Neural cell (in vitro differentiated cells): Measurements from ENCODE around the gene PFKFB1. TPM values are rescaled to one million over a fixed set of nuclear protein-coding genes. Genes with fewer than 3 reads are reported as not detected.

Source experiments
- H2AFZ ChIP-seq: fragments of 200-600, 300-800 bp; sonication (generic), shearing (Covaris generic); 2 replicates; pipeline ENCODE4 v1.6.0; 2014; ENCODE audit warnings: low read depth, mild to moderate bottlenecking, antibody characterized with exemption, low read length, moderate library complexity
- H3F3A ChIP-seq: fragments of 200-600 bp; shearing (Covaris generic); 2 replicates; pipeline ENCODE4 v1.6.1; 2016; ENCODE audit warnings: mild to moderate bottlenecking, moderate library complexity, mixed read lengths, antibody characterized with exemption, low read length; ENCODE audit not compliant: insufficient read depth, poor library complexity, severe bottlenecking
- H3K27ac ChIP-seq: fragments of 200-600, 300-800 bp; sonication (generic), shearing (Covaris generic); 2 replicates; pipeline ENCODE4 v1.5.1; 2014; ENCODE audit warnings: mild to moderate bottlenecking, low read length, moderate library complexity
- H3K27me3 ChIP-seq: fragments of 300-800, 200-600 bp; sonication (generic), shearing (Covaris generic); 2 replicates; pipeline ENCODE4 v1.6.0; 2014; ENCODE audit warnings: mild to moderate bottlenecking, low read depth, low read length, moderate library complexity; ENCODE audit not compliant: insufficient read depth
- H3K36me3 ChIP-seq: fragments of 300-800, 200-600 bp; sonication (generic), shearing (Covaris generic); 2 replicates; pipeline ENCODE4 v1.5.1; 2014; ENCODE audit warnings: mild to moderate bottlenecking, antibody characterized with exemption, low read length, moderate library complexity; ENCODE audit not compliant: insufficient read depth
- H3K4me2 ChIP-seq: fragments of 300-800, 200-600 bp; sonication (generic), shearing (Covaris generic); 2 replicates; pipeline ENCODE4 v1.6.0; 2014; ENCODE audit warnings: mild to moderate bottlenecking, low read length
- H3K4me3 ChIP-seq: fragments of 300-800, 200-600 bp; sonication (generic), shearing (Covaris generic); 2 replicates; pipeline ENCODE4 v1.5.1; 2014; ENCODE audit warnings: mild to moderate bottlenecking, low read length, moderate library complexity
- H3K79me2 ChIP-seq: fragments of 200-600 bp; shearing (Covaris generic); replicated peaks from 2 replicates; pipeline ENCODE4 v1.6.0; 2014; ENCODE audit warnings: mild to moderate bottlenecking, low read length, moderate library complexity; ENCODE audit not compliant: insufficient read depth
- H3K9ac ChIP-seq: fragments of 300-800, 200-600 bp; sonication (generic), shearing (Covaris generic); 2 replicates; pipeline ENCODE4 v1.6.1; 2016; ENCODE audit warnings: mild to moderate bottlenecking, low read length, mixed read lengths
- H3K9me2 ChIP-seq: fragments of 200-600 bp; shearing (Covaris generic); 2 replicates; pipeline ENCODE4 v1.6.1; 2016; ENCODE audit warnings: mild to moderate bottlenecking, low read length, mixed read lengths; ENCODE audit not compliant: insufficient read depth
- H3K9me3 ChIP-seq: fragments of 200-600, 300-800 bp; sonication (generic), shearing (Covaris generic); 2 replicates; pipeline ENCODE4 v1.6.1; 2016; ENCODE audit warnings: mild to moderate bottlenecking, mixed run types, low read length, moderate library complexity, mixed read lengths
- H4K20me1 ChIP-seq: fragments of 200-600 bp; shearing (Covaris generic); 2 replicates; pipeline ENCODE4 v1.6.1; 2016; ENCODE audit warnings: mild to moderate bottlenecking, mixed run types; ENCODE audit not compliant: insufficient read depth
- EP300 ChIP-seq: fragments of 450-650 bp; conservative IDR thresholded peaks from 2 replicates; pipeline ENCODE4 v1.6.1; 2014; ENCODE audit warnings: antibody characterized with exemption, mild to moderate bottlenecking, moderate library complexity; ENCODE audit not compliant: poor library complexity, severe bottlenecking
- EZH2 ChIP-seq: fragments of 200-600, 300-800 bp; shearing (Covaris generic), sonication (generic); IDR thresholded peaks from 2 replicates; pipeline ENCODE4 v1.6.1; 2014; ENCODE audit warnings: antibody characterized with exemption, low read length, borderline replicate concordance, mild to moderate bottlenecking; ENCODE audit not compliant: insufficient read depth, poor library complexity, severe bottlenecking
- MXI1 ChIP-seq: fragments of 450-650 bp; conservative IDR thresholded peaks from 2 replicates; pipeline ENCODE4 v1.6.1; 2014; ENCODE audit warnings: antibody characterized with exemption, mild to moderate bottlenecking; ENCODE audit not compliant: poor library complexity, severe bottlenecking
- POLR2AphosphoS5 ChIP-seq: IDR thresholded peaks from 2 replicates; pipeline ENCODE4 v1.6.1; 2012
- RAD21 ChIP-seq: fragments of 450-650 bp; conservative IDR thresholded peaks from 2 replicates; pipeline ENCODE4 v1.6.1; 2014; ENCODE audit warnings: antibody characterized with exemption, mild to moderate bottlenecking, moderate library complexity
- SMC3 ChIP-seq: fragments of 450-650 bp; conservative IDR thresholded peaks from 2 replicates; pipeline ENCODE4 v1.6.1; 2014; ENCODE audit warnings: antibody characterized with exemption, mild to moderate bottlenecking, moderate library complexity; ENCODE audit not compliant: poor library complexity
- TAF1 ChIP-seq: IDR thresholded peaks from 2 replicates; pipeline ENCODE4 v1.6.1; 2012; ENCODE audit warnings: low read depth
- polyA plus RNA-seq: library from polyadenylated mRNA; depleted of rRNA; stranded (reverse); fragments of >200 nt; gene quantifications from 2 replicates; pipeline ENCODE4 v1.2.3, GENCODE V29; 2014
- TF ChIP-seq, protein P1 (sequence below): IDR thresholded peaks from 2 replicates; pipeline ENCODE4 v1.6.1; 2012; ENCODE audit warnings: borderline replicate concordance
- TF ChIP-seq, protein P2 (sequence below): fragments of 450-650 bp; IDR thresholded peaks from 2 replicates; pipeline ENCODE4 v1.5.1; 2014; ENCODE audit warnings: antibody characterized with exemption, mild to moderate bottlenecking, moderate library complexity; ENCODE audit not compliant: poor library complexity, severe bottlenecking

The PFKFB1 gene
- polyA plus RNA-seq, 1 donor from 2014 or later, result 0.51 TPM

DNA sequence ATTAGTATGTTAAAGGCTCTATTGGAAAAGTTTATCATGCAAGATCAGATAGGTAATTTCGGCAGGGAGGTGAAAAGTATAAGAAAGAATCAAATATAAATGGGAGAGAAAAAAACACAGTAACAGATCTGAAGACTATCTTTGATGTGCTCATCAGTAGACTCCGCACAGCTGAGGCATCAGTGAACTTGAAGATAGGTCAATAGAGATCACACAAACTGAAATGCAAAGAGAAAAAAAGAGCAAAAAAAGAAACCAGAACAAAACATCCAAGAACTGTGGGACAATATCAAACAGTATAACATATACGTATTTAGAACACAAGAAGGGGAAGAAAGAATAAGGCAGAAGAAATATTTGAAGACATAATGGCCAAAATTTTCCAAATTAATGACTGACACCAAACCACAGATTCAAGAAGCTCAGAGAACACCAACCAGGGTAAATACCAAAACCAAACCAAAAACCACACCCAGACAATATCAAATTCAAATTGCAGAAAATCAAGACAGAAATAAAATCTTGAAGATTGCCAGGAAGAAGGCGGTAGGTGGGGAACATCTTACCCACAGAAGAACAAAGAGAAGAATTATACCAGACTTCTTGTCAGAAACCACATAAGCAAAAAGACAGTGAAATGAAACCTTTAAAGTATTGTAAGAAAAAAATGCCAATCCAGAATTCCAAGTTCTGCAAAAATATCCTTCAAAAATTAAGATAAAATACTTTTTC is 29.1 kb downstream of the PFKFB1 start:
- Histone ChIP-seq H3K4me3 (no peak overlapping the region), H4K20me1 (no peaks in the 10 kb centered on the region), H3K36me3 (no peaks in the 10 kb centered on the region), H3K79me2 (no peaks in the 10 kb centered on the region), H3K9me3 (no peaks in the 10 kb centered on the region), H3K9me2 (no peaks in the 10 kb centered on the region), H2AFZ (no peak overlapping the region), H3K9ac (no peak overlapping the region), H3F3A (no peaks in the 10 kb centered on the region), H3K27ac (no peak overlapping the region), H3K27me3 (no peaks in the 10 kb centered on the region), H3K4me2 (no peak overlapping the region)
- TF ChIP-seq MXI1, result no peak
- TF ChIP-seq EP300, result no peak
- no peak for TF ChIP-seq POLR2AphosphoS5
- TF ChIP-seq, protein P1, sequence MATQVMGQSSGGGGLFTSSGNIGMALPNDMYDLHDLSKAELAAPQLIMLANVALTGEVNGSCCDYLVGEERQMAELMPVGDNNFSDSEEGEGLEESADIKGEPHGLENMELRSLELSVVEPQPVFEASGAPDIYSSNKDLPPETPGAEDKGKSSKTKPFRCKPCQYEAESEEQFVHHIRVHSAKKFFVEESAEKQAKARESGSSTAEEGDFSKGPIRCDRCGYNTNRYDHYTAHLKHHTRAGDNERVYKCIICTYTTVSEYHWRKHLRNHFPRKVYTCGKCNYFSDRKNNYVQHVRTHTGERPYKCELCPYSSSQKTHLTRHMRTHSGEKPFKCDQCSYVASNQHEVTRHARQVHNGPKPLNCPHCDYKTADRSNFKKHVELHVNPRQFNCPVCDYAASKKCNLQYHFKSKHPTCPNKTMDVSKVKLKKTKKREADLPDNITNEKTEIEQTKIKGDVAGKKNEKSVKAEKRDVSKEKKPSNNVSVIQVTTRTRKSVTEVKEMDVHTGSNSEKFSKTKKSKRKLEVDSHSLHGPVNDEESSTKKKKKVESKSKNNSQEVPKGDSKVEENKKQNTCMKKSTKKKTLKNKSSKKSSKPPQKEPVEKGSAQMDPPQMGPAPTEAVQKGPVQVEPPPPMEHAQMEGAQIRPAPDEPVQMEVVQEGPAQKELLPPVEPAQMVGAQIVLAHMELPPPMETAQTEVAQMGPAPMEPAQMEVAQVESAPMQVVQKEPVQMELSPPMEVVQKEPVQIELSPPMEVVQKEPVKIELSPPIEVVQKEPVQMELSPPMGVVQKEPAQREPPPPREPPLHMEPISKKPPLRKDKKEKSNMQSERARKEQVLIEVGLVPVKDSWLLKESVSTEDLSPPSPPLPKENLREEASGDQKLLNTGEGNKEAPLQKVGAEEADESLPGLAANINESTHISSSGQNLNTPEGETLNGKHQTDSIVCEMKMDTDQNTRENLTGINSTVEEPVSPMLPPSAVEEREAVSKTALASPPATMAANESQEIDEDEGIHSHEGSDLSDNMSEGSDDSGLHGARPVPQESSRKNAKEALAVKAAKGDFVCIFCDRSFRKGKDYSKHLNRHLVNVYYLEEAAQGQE, result no peak
- TF ChIP-seq, protein P2, sequence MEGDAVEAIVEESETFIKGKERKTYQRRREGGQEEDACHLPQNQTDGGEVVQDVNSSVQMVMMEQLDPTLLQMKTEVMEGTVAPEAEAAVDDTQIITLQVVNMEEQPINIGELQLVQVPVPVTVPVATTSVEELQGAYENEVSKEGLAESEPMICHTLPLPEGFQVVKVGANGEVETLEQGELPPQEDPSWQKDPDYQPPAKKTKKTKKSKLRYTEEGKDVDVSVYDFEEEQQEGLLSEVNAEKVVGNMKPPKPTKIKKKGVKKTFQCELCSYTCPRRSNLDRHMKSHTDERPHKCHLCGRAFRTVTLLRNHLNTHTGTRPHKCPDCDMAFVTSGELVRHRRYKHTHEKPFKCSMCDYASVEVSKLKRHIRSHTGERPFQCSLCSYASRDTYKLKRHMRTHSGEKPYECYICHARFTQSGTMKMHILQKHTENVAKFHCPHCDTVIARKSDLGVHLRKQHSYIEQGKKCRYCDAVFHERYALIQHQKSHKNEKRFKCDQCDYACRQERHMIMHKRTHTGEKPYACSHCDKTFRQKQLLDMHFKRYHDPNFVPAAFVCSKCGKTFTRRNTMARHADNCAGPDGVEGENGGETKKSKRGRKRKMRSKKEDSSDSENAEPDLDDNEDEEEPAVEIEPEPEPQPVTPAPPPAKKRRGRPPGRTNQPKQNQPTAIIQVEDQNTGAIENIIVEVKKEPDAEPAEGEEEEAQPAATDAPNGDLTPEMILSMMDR, result no peak
- no peak for TF ChIP-seq EZH2
- TF ChIP-seq SMC3, result no peak
- no peak for TF ChIP-seq RAD21
- TF ChIP-seq TAF1, result no peak

DNA sequence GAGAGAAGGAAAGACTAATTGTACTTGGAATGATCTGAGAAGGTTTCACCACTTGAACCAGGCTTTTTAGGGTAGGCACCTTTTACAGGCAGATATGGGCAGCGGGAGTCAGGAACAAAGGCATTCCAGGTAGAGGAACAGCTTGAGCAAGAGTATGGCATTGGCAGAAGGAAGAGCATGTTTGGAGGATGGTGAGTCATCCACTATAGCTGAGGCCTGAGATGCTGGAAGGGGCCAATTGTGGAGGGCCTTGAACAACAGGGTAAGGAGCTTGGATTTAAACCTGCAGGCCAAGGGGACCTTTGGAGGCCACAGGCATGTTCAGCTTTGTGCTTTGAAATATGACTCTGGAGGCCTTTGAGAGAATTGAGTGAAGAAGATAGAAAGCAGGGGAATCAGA is 32.2 kb downstream of the PFKFB1 start:
- H4K20me1 ChIP-seq, result no peaks in the 10 kb centered on the region
- no peaks in the 10 kb centered on the region for H3K36me3 ChIP-seq

More for the DNA sequence above, 32.2 kb downstream of the PFKFB1 start:
- TF ChIP-seq, protein P1, result no peak
- TF ChIP-seq SMC3 (no peak), TAF1 (no peak), POLR2AphosphoS5 (no peak), RAD21 (no peak), EZH2 (no peak)
- no peaks in the 10 kb centered on the region for H3F3A ChIP-seq
- H3K9me2 ChIP-seq, result no peaks in the 10 kb centered on the region
- H3K27me3 ChIP-seq, result no peaks in the 10 kb centered on the region
- H3K4me2 ChIP-seq, result no peak overlapping the region
- no peaks in the 10 kb centered on the region for H3K9me3 ChIP-seq
- no peak overlapping the region for H3K9ac ChIP-seq
- H3K4me3 ChIP-seq, result no peak overlapping the region
- no peak overlapping the region for H2AFZ ChIP-seq
- H3K27ac ChIP-seq, result no peak overlapping the region
- H3K79me2 ChIP-seq, result no peaks in the 10 kb centered on the region
